GM18517 (cell line): ENCODE results near the gene TRMT2B.
A peak's percentile ranks its signal among the peaks of the same experiment; 100 is the strongest.
"Not testable (repeated sequence)": the region's sequence is repeated elsewhere in the genome, so short reads cannot be mapped to it uniquely, and the experiment has no call there.

Experiments used
- ATAC-seq: cut with Tn5 transposase; IDR thresholded peaks from one replicate; pipeline ENCODE4 v1.9.1; 2021; ENCODE audit warnings: mild to moderate bottlenecking, moderate library complexity; ENCODE audit not compliant: unreplicated experiment

TRMT2B gene

DNA sequence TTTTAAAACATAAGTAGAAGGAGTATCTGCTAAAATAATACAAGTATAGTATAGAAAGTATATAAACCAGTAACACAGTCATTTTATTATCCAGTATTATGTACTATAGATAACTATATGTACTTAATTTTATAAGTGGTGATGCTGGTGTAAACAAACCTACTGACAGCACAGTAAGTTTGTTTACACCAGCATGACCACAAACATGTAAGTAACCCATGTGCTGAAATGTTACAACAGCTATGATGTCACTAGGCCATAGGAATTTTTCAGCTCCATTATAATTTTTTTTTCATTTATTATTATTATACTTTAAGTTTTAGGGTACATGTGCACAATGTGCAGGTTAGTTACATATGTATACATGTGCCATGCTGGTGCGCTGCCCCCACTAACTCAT lies 39.9 kb downstream of the TRMT2B start:
- not testable (repeated sequence) for ATAC-seq

DNA sequence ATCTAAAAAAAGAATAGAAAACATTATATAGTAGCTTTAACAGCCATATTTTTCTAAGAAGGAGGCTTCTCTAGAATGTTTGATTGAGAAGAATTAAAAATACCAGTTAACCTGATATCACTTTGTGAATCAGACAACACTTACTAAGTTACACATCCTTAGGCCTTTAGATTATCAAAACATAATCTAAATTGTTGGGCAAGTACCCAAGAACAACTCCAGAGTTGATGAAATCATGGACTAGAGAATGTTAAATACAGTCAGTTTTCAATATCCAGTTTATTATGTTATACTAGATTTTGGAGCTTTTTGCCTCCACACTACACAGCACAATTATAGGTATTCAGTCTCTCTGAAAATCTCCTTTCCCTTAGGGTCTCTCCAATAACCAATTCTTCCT lies 42.8 kb downstream of the TRMT2B start:
- no peak for ATAC-seq

DNA sequence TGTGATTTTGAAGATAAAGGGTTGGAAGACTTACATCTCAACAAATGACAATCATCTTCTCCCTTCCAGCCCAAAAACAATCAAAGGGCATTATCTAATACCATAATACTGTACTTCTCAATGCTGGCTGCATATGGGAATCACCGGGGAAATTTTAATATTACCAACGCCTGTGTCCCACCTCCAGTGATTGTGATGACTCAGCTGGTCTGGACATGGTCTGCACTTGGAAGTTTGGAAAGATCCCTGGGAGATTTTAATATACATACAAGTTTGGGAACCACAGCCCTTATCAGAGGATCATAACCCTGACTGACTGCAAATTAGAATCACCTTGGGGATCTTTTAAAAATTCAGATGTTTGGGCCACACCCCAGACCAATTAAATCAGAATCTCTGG lies 52.5 kb downstream of the TRMT2B start:
- ATAC-seq, result no peak

DNA sequence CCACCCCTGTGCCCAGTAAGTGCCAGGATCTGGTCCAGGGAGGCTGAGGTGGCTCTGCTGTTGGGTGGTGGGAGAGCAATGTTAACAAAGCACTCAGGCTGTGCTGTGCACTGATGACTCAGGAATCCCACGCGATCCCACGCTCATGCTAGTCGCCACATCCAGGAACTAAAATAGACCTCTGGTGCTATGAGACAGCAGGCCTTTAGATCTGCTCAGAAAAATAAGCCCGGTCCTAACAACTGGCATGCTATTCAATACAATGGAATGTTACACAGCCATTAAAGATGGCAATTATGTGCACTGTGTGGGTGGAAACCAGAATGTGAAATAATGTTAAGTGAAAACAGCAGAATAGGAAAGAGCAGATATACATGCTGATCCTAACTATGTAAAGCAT lies 56.4 kb downstream of the TRMT2B start:
- no peak for ATAC-seq

DNA sequence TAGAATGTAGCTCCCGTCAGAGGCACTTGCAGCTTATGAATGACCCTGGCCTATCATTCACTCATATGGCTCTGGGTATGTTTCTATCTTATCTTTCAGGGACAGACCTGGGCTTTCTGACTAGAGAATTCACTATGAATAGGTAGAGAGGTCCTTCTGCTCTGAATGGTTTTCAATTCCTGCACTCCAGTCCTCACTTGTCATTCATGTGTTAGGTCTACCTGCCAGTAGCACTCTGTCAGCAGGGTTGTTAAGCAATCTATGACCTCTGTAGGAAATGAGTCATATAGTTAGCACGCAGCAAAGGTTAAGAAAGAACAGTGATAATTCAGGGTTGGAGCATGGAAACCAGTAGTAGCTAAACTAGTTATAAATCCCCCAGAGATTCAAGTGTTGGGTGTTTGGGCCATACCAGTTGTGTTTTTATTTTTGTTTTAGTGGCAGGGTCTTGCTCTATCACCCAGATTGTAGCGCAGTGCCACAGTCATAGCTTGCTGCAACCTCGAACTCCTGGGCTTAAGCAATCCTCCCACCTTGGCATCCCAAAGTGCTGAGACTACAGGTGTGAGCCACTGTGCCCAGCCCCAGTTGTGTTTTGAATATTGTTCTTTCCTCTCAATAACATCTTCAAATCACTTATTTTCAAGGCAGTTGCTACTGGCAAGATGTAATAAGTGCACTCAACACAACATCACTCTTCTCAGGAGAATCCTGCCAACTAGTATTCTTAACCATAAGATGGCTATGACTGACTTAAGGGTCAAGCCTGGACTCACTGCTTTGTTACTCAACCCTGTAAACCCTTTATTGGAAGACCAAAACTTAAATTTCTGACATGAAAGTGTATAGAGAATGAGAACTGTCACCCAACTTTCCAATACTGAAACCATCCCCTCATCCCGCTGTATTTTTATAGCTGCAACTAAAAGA lies 57.3 kb downstream of the TRMT2B start:
- ATAC-seq, result peak; percentile 90

DNA sequence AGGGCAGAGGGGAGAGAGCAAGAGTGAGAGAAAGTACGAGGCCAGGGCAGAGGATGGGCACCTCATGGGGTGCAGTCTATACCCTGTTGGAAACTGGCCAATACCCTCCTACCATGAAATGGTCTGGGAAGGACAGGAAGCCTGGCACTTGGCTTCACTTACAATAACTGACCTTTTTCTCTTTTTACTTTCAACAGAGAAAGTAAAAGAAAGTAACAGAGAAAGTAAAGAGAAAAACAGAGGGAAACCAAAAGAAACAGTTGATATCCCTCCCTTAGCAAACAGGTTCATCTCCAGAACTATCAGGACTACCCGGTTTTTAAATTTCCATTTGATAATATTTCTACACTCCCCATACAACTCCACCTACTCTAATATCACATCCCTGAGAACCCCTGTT lies 61.8 kb downstream of the TRMT2B start:
- ATAC-seq, result no peak

DNA sequence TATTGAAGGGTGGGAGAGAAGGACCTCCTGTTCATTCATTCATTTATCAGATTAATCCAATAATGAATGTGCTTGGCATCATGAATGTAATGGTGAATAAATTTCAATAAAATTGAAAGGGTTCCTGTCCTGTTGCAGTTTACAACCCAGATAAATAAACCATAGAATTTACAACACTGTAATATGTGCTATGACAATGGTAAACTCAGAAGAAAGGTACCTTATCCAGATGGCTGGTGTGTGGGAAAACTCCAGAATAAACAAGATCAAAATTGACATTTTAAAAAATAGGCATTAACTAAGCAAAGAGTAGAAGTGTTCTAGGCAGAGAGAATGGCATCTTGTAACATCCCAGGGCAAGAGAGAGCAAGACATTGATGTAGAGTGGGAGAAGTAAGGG lies 67.1 kb downstream of the TRMT2B start:
- no peak for ATAC-seq

DNA sequence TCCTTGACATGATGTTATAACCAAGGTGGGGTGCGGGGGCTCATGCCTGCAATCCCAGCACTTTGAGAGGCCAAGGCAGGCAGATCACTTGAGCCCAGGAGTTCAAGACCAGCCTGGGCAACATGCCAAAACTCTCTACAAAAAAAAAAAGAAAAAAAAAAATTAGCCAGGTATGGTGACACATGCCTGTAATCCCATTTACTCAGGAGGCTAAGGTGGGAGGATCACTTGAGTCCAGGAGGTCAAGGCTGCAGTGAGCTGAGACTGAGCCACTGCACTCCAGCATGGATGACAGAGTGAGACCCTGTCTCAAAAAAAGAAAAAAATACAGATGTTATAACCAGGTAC lies 70.4 kb downstream of the TRMT2B start:
- ATAC-seq, result not testable (repeated sequence)

DNA sequence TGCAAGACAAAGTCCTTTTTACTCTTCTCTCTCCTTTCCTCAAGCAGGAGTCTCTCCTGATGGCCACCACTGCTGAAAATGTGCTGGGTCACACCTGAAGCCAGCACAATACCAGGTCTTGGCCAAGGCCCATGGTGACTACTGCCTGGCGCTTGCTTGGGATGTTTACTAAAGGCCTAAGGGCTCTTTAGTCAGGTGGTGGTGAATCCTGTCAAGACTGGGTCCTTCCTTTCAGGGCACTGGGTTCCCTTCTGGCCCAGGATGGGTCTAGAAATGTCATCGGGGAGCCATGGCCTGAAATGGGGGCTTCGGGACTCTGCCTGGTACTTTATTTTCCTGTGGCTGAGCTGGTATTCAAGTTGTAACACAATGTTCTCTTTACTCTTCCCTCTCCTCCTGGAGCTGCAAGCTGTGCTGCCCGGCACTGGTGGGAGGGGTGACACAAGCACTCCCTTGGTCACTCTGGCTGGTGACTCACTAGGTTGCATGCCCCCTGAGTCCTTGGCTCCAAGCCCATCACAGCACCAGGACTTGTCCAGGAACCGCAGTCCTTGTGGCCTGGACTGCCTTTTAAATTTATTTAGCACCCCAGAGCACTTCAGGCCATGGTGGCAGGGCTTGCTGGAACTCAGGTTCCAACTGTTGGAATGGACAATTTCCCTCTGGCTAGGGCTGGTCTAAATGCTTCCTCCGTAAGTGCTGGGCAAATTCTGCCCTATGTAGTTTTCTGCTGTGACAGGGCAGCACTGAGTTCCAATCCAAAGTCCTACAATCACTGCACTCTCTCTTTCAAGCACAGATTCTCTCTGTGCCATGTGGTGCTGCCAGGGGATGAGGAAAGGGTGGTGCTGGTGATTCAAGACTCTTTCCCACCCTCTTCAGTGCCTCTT lies 71.1 kb downstream of the TRMT2B start:
- no peak for ATAC-seq

DNA sequence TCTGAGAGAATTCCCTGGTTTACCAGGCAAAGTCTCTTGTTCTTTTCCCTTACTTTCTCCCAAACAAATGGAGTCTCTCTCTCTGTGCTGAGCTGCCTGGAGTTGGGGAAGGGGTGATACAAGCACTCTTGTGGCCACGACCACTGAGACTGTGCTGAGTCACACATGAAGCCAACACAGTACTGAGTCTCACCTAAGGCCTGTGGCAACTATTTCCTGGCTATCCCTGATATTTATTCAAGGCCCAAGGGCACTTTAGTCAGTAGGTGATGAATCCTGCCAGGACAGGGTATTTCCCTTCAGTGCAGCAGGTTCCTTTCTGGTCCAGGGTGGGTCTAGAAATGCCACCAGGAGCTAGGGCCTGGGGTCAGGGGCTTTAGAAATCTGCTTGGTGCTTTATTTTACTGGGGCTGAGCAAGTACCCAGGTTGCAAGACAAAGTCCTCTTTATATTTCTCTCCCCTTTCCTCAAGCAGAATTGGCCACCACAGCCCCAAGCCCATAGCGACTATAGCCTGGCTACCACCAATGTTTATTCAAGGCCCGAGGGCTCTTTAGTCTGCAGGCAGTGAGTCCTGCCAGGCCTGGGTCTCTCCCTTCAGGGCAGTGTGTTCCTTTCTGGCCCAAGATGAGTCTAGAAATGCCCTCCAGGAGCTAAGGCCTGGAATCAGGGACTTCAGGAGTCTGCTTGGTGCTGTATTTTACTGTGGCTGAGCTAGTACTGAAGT lies 71.9 kb downstream of the TRMT2B start:
- ATAC-seq, result no peak

DNA sequence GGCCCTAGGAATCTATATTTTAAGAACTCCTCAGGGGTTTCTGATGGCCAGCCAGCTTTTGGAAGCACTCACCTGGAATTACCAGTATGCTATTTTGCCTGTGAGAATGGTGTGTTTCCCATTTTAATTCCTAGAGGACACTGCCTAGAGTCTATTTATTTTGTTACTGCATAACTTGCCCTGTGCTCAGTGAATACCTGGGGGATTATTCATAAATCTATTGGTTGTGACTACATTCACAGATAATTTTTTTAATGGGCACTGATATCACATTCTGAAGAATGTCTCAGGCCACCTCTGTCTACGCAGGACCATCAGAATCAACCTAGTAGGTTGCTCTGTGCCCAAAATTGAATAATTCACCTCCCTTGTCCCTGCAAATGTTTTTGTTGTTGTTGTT lies 75.7 kb downstream of the TRMT2B start:
- no peak for ATAC-seq

DNA sequence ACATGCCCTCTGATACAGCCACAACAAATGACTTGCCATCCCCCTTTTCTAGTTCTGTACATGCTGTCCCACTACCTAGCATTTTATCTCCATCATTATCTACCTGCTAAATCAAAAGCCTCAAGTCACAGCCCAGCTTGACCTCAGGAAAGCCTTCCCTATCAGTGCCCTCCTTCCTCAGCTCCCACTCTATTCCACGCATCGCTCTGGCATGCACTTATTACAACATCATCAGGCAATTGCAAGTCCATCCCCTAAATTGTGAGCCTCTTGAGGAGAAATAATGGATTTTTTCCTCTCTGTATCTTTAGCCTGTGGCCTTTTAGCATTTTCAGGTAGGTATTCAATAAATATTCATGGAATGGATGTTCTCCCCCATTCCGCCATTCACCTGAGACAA lies 76.7 kb downstream of the TRMT2B start:
- no peak for ATAC-seq

DNA sequence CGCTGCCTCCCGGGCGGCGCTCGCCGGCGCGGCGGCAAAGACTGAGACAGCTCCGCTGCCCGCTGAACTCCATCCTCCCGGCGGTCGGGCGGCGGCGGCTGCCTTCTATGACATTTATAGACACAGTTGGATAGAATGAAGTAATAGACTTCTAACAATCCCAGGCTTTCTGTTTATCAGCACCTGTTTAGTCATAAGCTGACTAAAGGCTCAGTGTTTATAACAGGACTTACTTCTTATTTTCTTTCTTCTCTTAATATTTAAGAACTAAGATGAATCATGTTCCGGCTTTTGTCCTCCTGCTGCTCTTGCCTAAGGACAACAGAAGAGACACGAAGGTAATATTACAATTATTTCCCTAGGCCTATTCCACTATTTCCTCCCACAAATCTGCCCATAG lies 78.5 kb downstream of the TRMT2B start:
- no peak for ATAC-seq

DNA sequence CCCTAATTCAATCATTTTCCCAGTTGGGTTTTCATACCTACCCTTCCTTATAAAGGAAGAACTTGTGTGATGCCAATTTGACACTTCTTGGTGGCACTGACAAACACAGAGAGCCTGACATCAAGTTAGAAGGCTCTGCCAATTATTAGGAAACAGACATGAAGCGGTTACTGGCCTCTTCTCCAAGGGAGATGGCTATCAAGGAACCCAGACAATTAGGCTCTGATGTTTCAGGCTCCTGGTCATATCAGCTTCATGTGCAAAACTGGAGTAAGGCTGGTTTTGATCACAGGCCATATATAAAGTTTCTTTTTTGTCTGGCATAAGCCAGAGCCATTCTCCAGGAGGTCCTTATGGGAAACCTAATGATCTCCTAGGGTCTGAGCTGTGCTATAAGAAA lies 82.0 kb downstream of the TRMT2B start:
- ATAC-seq, result no peak

DNA sequence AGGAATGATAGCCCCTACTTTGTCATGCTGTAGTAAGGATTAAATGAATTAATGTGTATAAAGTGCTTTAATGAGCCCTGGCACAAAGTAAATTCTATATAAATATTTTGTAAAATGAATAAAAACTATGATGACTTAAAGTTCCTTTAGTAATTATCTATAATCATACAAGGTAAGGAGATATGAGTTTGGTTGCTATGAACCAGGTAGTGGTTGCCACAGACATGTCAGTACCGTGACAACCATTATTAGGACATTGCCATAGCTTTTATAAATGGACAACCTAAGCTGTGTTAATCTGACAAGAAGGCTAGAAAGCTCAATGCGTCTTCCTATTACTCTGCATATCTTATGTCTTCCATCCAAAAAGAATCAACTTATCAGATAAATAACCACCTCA lies 82.5 kb downstream of the TRMT2B start, which contains the start of gene ARL13A:
ARL13A (plus strand) TSS at position 301 of the 400 bp plus-strand sequence. CDS start 3,982 bp downstream, outside the sequence.
- no peak for ATAC-seq

DNA sequence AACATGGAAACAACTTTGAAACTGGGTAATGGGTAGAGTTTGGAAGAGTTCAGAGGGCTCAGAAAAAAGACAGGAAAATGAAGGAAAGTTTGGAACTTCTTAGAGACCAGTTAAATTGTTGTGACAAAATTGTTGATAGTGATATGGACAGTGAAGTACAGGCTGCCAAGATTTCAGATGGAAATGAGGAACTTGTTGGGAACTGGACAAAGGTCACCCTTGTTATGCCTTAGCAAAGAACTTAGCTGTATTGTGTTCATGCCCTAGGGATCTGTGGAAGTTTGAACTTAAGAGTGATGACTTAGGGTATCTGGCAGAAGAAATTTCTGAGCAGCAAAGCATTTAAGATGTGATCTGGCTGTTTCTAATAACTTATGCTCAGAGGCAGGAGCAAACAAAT lies 87.5 kb downstream of the TRMT2B start:
- no peak for ATAC-seq

DNA sequence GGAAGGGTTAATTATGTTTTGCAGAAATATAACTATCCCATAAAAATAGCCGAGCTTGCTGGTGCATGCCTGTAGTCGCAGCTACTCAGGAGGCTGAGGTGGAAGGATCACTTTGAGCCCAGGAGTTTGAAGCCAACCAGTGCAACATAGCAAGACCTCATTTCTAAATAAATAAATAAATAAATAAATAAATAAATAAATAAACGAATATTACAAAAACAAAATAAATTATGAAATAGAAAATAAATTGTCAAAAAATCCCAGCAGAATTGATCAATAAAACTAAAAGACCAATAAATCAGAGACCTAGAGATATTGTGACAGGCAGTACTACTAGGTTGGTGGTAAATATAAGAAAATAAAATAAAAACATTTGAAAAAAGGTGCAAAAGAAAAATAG lies 89.1 kb downstream of the TRMT2B start:
- ATAC-seq, result no peak
